ENCODE data around the gene NMT1. TPM values are rescaled to one million over a fixed set of nuclear protein-coding genes. Genes with fewer than 3 reads are reported as not detected.

NMT1 gene
- total and polyA plus RNA-seq, 2 of the 13 experiments (the other 11 are each of a cell fraction or from before 2014, with no cell fraction given): 75.7 to 142 TPM

DNA sequence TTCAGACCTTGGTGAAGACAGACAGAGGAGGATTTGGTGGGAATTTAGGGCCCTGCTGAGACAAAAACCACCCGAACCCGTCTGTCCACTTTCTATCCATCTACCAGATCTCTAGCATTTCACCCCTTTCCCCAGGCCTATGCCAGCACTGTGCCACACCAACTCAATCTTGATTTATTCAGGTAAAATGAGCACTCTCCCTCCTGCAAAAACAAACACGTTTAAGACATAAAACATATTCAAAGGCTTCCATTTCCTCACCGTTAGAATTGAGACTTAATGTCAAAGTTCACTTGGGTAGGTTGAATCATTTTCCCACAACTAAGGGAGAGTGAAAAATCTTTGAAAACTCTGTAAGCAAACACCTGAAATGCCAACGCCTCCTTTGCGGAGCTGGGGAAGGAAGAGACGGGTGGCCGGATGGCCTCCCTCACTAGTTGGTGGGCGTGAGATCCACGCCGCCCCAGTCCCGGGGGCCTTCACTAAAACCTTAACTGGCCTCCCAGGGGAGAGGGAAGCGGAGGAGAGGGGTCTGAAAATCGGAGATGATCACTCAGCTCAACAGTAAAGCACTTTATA lies 10.5 kb upstream of the NMT1 start (continued):
- TF ChIP-seq HNF1A (IDR thresholded peaks at IDR 0.05; ENCODE audit: low read depth) (no peak), HNF1A (CRISPR knock-in tag; IDR thresholded peaks at IDR 0.05; ENCODE audit: borderline replicate concordance) (no peak), ZNF563 (CRISPR knock-in tag; IDR thresholded peaks at IDR 0.05) (no peak), ATF5 (CRISPR knock-in tag; IDR thresholded peaks at IDR 0.05; ENCODE audit: low read depth) (no peak), ZNF383 (CRISPR knock-in tag; IDR thresholded peaks at IDR 0.05; ENCODE audit: borderline replicate concordance) (no peak), MATR3 (CRISPR knock-in tag; IDR thresholded peaks at IDR 0.05) (no peak), KLF16 (CRISPR knock-in tag; IDR thresholded peaks at IDR 0.05) (peak in 1 of 2 experiments; percentile 38; a peak in 1 of 4 replicates), ZNF367 (CRISPR knock-in tag; IDR thresholded peaks at IDR 0.05; ENCODE audit: borderline replicate concordance) (no peak), ZNF501 (CRISPR knock-in tag; IDR thresholded peaks at IDR 0.05) (peak; percentile 55; the same call in 1 of the 2 replicates), ZNF616 (CRISPR knock-in tag; IDR thresholded peaks at IDR 0.05; ENCODE audit: low read depth) (no peak), DNMT3B (CRISPR knock-in tag; conservative IDR thresholded peaks at IDR 0.05) (no peak), KLF11 (CRISPR knock-in tag; IDR thresholded peaks at IDR 0.05) (peak; percentile 47; the same call in 1 of the 2 replicates), ZNF331 (CRISPR knock-in tag; IDR thresholded peaks at IDR 0.05) (peak; percentile 22; the same call in 1 of the 2 replicates), ZNF354B (CRISPR knock-in tag; IDR thresholded peaks at IDR 0.05) (no peak), YY1 (IDR thresholded peaks at IDR 0.05; ENCODE audit: insufficient read depth, insufficient replicate concordance, low read depth, low read length) (peak; percentile 54), ZNF605 (CRISPR knock-in tag; IDR thresholded peaks at IDR 0.05) (peak; percentile 65; the same call in 1 of the 2 replicates), ZNF20 (CRISPR knock-in tag; IDR thresholded peaks at IDR 0.05) (0 out of 2 replicates have a peak, but pooled peaks have one; percentile 2), SNRNP70 (IDR thresholded peaks at IDR 0.05; ENCODE audit: low read depth, low read length) (no peak), ELF1 (CRISPR knock-in tag; IDR thresholded peaks at IDR 0.05) (no peak), SSRP1 (CRISPR knock-in tag; IDR thresholded peaks at IDR 0.05) (no peak), MBD4 (IDR thresholded peaks at IDR 0.05; ENCODE audit: borderline replicate concordance, low read length) (no peak), HDAC2 (CRISPR knock-in tag; IDR thresholded peaks at IDR 0.05) (no peak; the same call in 1 of the 2 replicates), SAFB2 (CRISPR knock-in tag; IDR thresholded peaks at IDR 0.05; ENCODE audit: borderline replicate concordance, low read depth) (no peak), SKI (IDR thresholded peaks at IDR 0.05; ENCODE audit: partially characterized antibody) (no peak)
- TF ChIP-seq, protein P1, sequence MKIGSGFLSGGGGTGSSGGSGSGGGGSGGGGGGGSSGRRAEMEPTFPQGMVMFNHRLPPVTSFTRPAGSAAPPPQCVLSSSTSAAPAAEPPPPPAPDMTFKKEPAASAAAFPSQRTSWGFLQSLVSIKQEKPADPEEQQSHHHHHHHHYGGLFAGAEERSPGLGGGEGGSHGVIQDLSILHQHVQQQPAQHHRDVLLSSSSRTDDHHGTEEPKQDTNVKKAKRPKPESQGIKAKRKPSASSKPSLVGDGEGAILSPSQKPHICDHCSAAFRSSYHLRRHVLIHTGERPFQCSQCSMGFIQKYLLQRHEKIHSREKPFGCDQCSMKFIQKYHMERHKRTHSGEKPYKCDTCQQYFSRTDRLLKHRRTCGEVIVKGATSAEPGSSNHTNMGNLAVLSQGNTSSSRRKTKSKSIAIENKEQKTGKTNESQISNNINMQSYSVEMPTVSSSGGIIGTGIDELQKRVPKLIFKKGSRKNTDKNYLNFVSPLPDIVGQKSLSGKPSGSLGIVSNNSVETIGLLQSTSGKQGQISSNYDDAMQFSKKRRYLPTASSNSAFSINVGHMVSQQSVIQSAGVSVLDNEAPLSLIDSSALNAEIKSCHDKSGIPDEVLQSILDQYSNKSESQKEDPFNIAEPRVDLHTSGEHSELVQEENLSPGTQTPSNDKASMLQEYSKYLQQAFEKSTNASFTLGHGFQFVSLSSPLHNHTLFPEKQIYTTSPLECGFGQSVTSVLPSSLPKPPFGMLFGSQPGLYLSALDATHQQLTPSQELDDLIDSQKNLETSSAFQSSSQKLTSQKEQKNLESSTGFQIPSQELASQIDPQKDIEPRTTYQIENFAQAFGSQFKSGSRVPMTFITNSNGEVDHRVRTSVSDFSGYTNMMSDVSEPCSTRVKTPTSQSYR (CRISPR knock-in tag; IDR thresholded peaks at IDR 0.05; ENCODE audit: borderline replicate concordance): peak; percentile 21; the same call in 1 of the 2 replicates

Measured in HepG2 (cell line).